HG02938 (cell line): ENCODE data around the gene FRAT2.
"Not testable (repeated sequence)": the region's sequence is repeated elsewhere in the genome, so short reads cannot be mapped to it uniquely, and the experiment has no call there.

Source experiments
- ATAC-seq: cut with Tn5 transposase; IDR thresholded peaks from one replicate; pipeline ENCODE4 v1.9.1; 2021; ENCODE audit warnings: mild to moderate bottlenecking, moderate library complexity; ENCODE audit not compliant: unreplicated experiment

Gene FRAT2

GRCh38 chr10:97356918-97357317, 22.4 kb upstream of the FRAT2 start:
- ATAC-seq = no peak

GRCh38 chr10:97356318-97356914, 21.9 kb upstream of the FRAT2 start:
- ATAC-seq = no peak

- no peak for ATAC-seq
Measured at GRCh38 chr10:97355571-97355975, 21.0 kb upstream of the FRAT2 start.

GRCh38 chr10:97353945-97354344, 19.4 kb upstream of the FRAT2 start:
- ATAC-seq = no peak

- ATAC-seq = no peak
Measured at GRCh38 chr10:97349752-97350513, 15.4 kb upstream of the FRAT2 start.

- ATAC-seq = no peak
Measured at GRCh38 chr10:97347317-97347716, 12.8 kb upstream of the FRAT2 start.

- not testable (repeated sequence) for ATAC-seq
Measured at GRCh38 chr10:97343664-97344063, 9.1 kb upstream of the FRAT2 start.

- no peak for ATAC-seq
Measured at GRCh38 chr10:97341416-97341815, 6.9 kb upstream of the FRAT2 start.

- ATAC-seq = no peak
Measured at GRCh38 chr10:97338041-97338440, 3.5 kb upstream of the FRAT2 start.

- no peak for ATAC-seq
Measured at GRCh38 chr10:97336942-97337831, 2.7 kb upstream of the FRAT2 start.

GRCh38 chr10:97336446-97336845, 1.9 kb upstream of the FRAT2 start:
- no peak for ATAC-seq

GRCh38 chr10:97336006-97336405, 1.5 kb upstream of the FRAT2 start:
- no peak for ATAC-seq

GRCh38 chr10:97335188-97335619, 675 bp upstream of the FRAT2 start:
- ATAC-seq = peak; percentile 16

- ATAC-seq = peak; percentile 21
Measured at GRCh38 chr10:97333601-97334369, 744 bp downstream of the FRAT2 start.

GRCh38 chr10:97333351-97333600, 1.3 kb downstream of the FRAT2 start:
- ATAC-seq = no peak

GRCh38 chr10:97332591-97333350, 1.8 kb downstream of the FRAT2 start:
- ATAC-seq = no peak

- ATAC-seq = no peak
Measured at GRCh38 chr10:97331153-97331703, 3.3 kb downstream of the FRAT2 start.

- ATAC-seq = no peak
Measured at GRCh38 chr10:97329766-97330165, 4.8 kb downstream of the FRAT2 start.

GRCh38 chr10:97328646-97329453, 5.7 kb downstream of the FRAT2 start:
- no peak for ATAC-seq
